ENCODE measurements around the gene SERPINA1. TPM values are rescaled to one million over a fixed set of nuclear protein-coding genes. Genes with fewer than 3 reads are reported as not detected.

The SERPINA1 gene
- total and polyA plus RNA-seq, 2 of the 13 experiments (the other 11 are each of a cell fraction or from before 2014, with no cell fraction given), result 3,266 to 11,015 TPM

GRCh38 chr14:94355191-94355794, 33.1 kb downstream of the SERPINA1 start (continued):
- peak; percentile 67; the same call in 1 of the 2 replicates for TF ChIP-seq CREM (IDR thresholded peaks at IDR 0.05)
- no peak for TF ChIP-seq CREM (CRISPR knock-in tag; IDR thresholded peaks at IDR 0.05)
- peak; percentile 44 for TF ChIP-seq XRCC5 (optimal IDR thresholded peaks at IDR 0.05; ENCODE audit: low read length)
- TF ChIP-seq RBFOX2 (IDR thresholded peaks at IDR 0.05; ENCODE audit: low read depth, low read length), result no peak
- TF ChIP-seq HNF1A (IDR thresholded peaks at IDR 0.05; ENCODE audit: low read depth), result peak; percentile 98
- peak; percentile 99 for TF ChIP-seq HNF1A (CRISPR knock-in tag; IDR thresholded peaks at IDR 0.05; ENCODE audit: borderline replicate concordance)
- TF ChIP-seq ZSCAN21 (CRISPR knock-in tag; IDR thresholded peaks at IDR 0.05; ENCODE audit: borderline replicate concordance), result peak; percentile 37; the same call in 1 of the 2 replicates
- TF ChIP-seq HDAC1 (CRISPR knock-in tag; IDR thresholded peaks at IDR 0.05), result peak; percentile 74
- TF ChIP-seq MTA1 (CRISPR knock-in tag; IDR thresholded peaks at IDR 0.05; ENCODE audit: borderline replicate concordance), result peak; percentile 90
- no peak for TF ChIP-seq MATR3 (CRISPR knock-in tag; IDR thresholded peaks at IDR 0.05)
- no peak for TF ChIP-seq JARID2 (CRISPR knock-in tag; IDR thresholded peaks at IDR 0.05; ENCODE audit: insufficient replicate concordance)
- 0 out of 2 replicates have a peak, but pooled peaks have one; percentile 55 for TF ChIP-seq SOX13 (IDR thresholded peaks at IDR 0.05)
- TF ChIP-seq SOX13 (CRISPR knock-in tag; conservative IDR thresholded peaks at IDR 0.05 in 1 of 2, IDR thresholded peaks at IDR 0.05 in 1 of 2), result peak in 1 of 2 experiments; percentile 61; a peak in 1 of 4 replicates
- TF ChIP-seq KAT7 (CRISPR knock-in tag; IDR thresholded peaks at IDR 0.05; ENCODE audit: borderline replicate concordance), result 0 out of 2 replicates have a peak, but pooled peaks have one; percentile 50
- TF ChIP-seq MEF2D (CRISPR knock-in tag; IDR thresholded peaks at IDR 0.05), result peak; percentile 60; the same call in 1 of the 2 replicates
- TF ChIP-seq RNF2 (conservative IDR thresholded peaks at IDR 0.05; ENCODE audit: low read depth), result no peak
- peak; percentile 41; the same call in 1 of the 2 replicates for TF ChIP-seq CBX5 (CRISPR knock-in tag; IDR thresholded peaks at IDR 0.05; ENCODE audit: borderline replicate concordance)
- no peak; the same call in 1 of the 2 replicates for TF ChIP-seq TAF1 (CRISPR knock-in tag; IDR thresholded peaks at IDR 0.05)
- no peak for TF ChIP-seq IRF9 (CRISPR knock-in tag; IDR thresholded peaks at IDR 0.05; ENCODE audit: borderline replicate concordance)
- peak; percentile 19; the same call in 1 of the 2 replicates for TF ChIP-seq GMEB1 (CRISPR knock-in tag; IDR thresholded peaks at IDR 0.05; ENCODE audit: borderline replicate concordance)
- TF ChIP-seq TGIF2 (CRISPR knock-in tag; IDR thresholded peaks at IDR 0.05), result peak; percentile 52; the same call in 1 of the 2 replicates
- TF ChIP-seq CC2D1A (CRISPR knock-in tag; IDR thresholded peaks at IDR 0.05), result peak; percentile 76; the same call in 1 of the 2 replicates
- TF ChIP-seq CBFB (CRISPR knock-in tag; IDR thresholded peaks at IDR 0.05), result 0 out of 2 replicates have a peak, but pooled peaks have one; percentile 18
- peak; percentile 43 for TF ChIP-seq HDAC2 (CRISPR knock-in tag; IDR thresholded peaks at IDR 0.05)
- no peak for TF ChIP-seq ZNF720 (CRISPR knock-in tag; IDR thresholded peaks at IDR 0.05)
